Trophoblast cell (in vitro differentiated cells and primary cell): ENCODE measurements around the gene MYT1.

Experiments used
- DNase-seq, 2 donors: peaks; one replicate each; pipeline ENCODE4 v3.0.0-alpha.2; 2016
- H2AFZ ChIP-seq: 2 replicates; pipeline ENCODE4 v1.6.1; 2013; ENCODE audit warnings: low read length, moderate library complexity, mild to moderate bottlenecking; ENCODE audit not compliant: insufficient read depth, poor library complexity
- H2AK5ac ChIP-seq: 2 replicates; pipeline ENCODE4 v1.6.1; 2013; ENCODE audit warnings: mild to moderate bottlenecking, low read length
- H2BK120ac ChIP-seq: 2 replicates; pipeline ENCODE4 v1.6.1; 2013; ENCODE audit warnings: low read length, mild to moderate bottlenecking, moderate library complexity; ENCODE audit not compliant: insufficient read depth, poor library complexity
- H2BK12ac ChIP-seq: 2 replicates; pipeline ENCODE4 v1.6.1; 2013; ENCODE audit warnings: mild to moderate bottlenecking, low read length, moderate library complexity
- H2BK5ac ChIP-seq: 2 replicates; pipeline ENCODE4 v1.6.1; 2013; ENCODE audit warnings: low read length, low read depth, moderate library complexity, mild to moderate bottlenecking; ENCODE audit not compliant: poor library complexity
- H3K14ac ChIP-seq: 2 replicates; pipeline ENCODE4 v1.6.1; 2013; ENCODE audit warnings: mild to moderate bottlenecking, low read length
- H3K18ac ChIP-seq: 2 replicates; pipeline ENCODE4 v1.6.1; 2013; ENCODE audit warnings: mild to moderate bottlenecking, low read length
- H3K23ac ChIP-seq: 2 replicates; pipeline ENCODE4 v1.6.1; 2013; ENCODE audit warnings: low read length
- H3K27ac ChIP-seq: 2 replicates; pipeline ENCODE4 v1.5.1; 2013; ENCODE audit warnings: low read depth, mild to moderate bottlenecking, inconsistent platforms, low read length, moderate library complexity
- H3K27me3 ChIP-seq: 2 replicates; pipeline ENCODE4 v1.6.1; 2013; ENCODE audit warnings: inconsistent platforms, mild to moderate bottlenecking, low read length, moderate library complexity; ENCODE audit not compliant: insufficient read depth
- H3K36me3 ChIP-seq, 2 experiments: 1 replicate in 1 of 2; 2 replicates in 1 of 2; pipeline ENCODE4 v1.6.1; 2013; ENCODE audit warnings: low read length in 2 of 2, mild to moderate bottlenecking in 2 of 2, moderate library complexity in 1 of 2; ENCODE audit not compliant: insufficient read depth in 2 of 2, control insufficient read depth in 1 of 2
- H3K4ac ChIP-seq: 2 replicates; pipeline ENCODE4 v1.6.1; 2013; ENCODE audit warnings: low read depth, mild to moderate bottlenecking, low read length, moderate library complexity
- H3K4me1 ChIP-seq, 2 experiments: 1 replicate in 1 of 2; 2 replicates in 1 of 2; pipeline ENCODE4 v1.6.1; 2013; ENCODE audit warnings: low read length in 2 of 2, mild to moderate bottlenecking in 2 of 2, moderate library complexity in 1 of 2; ENCODE audit not compliant: insufficient read depth in 2 of 2, control insufficient read depth in 1 of 2
- H3K4me2 ChIP-seq: 2 replicates; pipeline ENCODE4 v1.6.1; 2013; ENCODE audit warnings: inconsistent platforms, mild to moderate bottlenecking, low read length, moderate library complexity
- H3K4me3 ChIP-seq: 2 replicates; pipeline ENCODE4 v1.5.1; 2013; ENCODE audit warnings: mild to moderate bottlenecking, low read depth, low read length, inconsistent platforms
- H3K79me1 ChIP-seq: one replicate; pipeline ENCODE4 v1.6.1; 2013; ENCODE audit warnings: low read length
- H3K79me2 ChIP-seq: 2 replicates; pipeline ENCODE4 v1.6.1; 2013; ENCODE audit warnings: low read length, mild to moderate bottlenecking; ENCODE audit not compliant: control insufficient read depth, insufficient read depth, poor library complexity
- H3K9ac ChIP-seq: 2 replicates; pipeline ENCODE4 v1.6.1; 2013; ENCODE audit warnings: mild to moderate bottlenecking, low read length
- H3K9me3 ChIP-seq: 2 replicates; pipeline ENCODE4 v1.6.1; 2013; ENCODE audit warnings: low read depth, mild to moderate bottlenecking, control low read depth, inconsistent platforms, low read length; ENCODE audit not compliant: insufficient read depth
- H4K12ac ChIP-seq: 2 replicates; pipeline ENCODE4 v1.6.1; 2013; ENCODE audit warnings: low read depth, mild to moderate bottlenecking, low read length, moderate library complexity
- H4K8ac ChIP-seq: 2 replicates; pipeline ENCODE4 v1.6.1; 2013; ENCODE audit warnings: low read depth, mild to moderate bottlenecking, low read length, moderate library complexity
- H4K91ac ChIP-seq: one replicate; pipeline ENCODE4 v1.6.1; 2013; ENCODE audit warnings: low read depth, mild to moderate bottlenecking, low read length, moderate library complexity
- WGBS: extraction: QIAGEN DNeasy Blood & Tissue Kit; methylation state at CpG from one replicate; pipeline ENCODE4 v1.1.7; 2013; ENCODE audit warnings: missing lambda C conversion rate; ENCODE audit not compliant: insufficient read length, insufficient coverage; ENCODE audit errors: extremely low coverage; 5-methylcytosine and 5-hydroxymethylcytosine counted together

MYT1 gene

DNA sequence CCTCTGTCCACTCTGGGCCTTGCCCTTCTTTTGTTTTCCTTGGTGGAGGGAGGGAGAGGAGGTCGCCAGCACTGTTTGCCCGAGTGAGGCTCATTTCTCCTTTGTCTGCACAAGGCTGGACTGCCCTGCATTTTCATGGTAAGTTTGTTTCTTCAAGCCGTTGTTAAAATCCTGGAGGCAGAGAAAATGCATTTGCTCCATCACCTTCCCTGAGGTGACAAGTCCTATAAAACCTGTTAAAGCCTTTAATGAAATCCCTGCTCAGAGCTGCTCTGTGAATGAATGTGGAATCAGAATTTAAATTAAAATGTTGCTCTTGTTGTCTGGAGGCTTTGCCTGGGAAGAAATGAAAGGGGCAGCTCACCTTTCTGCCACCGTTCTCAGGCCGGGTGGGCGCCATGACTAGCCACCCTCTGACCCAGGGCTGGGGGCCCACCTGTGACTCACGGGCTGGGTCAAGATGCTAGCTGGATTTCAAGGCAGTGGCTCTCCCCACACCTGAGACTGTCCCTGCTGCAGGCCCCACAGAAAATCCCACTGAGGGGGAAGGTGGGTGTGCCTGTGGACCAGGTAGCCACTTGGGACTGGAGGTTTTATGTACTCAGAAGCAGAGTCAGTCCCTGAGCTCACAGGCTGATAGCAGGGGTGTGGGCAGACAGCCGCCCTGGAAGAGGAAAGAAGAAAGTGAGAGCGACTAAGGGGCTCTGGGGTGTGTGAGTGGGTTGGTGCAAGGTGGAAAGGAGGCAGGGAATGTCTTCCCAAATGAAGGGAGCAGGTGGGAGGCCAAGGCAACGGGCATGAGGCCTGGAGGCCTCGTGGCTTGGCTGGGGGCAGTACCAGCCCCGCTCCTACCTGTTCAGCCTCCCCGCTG, 24.0 kb upstream of the MYT1 start:
- WGBS = no CpG with 5 or more reads among the region's 13 CpGs
- no peak overlapping the region for H2BK5ac ChIP-seq

DNA sequence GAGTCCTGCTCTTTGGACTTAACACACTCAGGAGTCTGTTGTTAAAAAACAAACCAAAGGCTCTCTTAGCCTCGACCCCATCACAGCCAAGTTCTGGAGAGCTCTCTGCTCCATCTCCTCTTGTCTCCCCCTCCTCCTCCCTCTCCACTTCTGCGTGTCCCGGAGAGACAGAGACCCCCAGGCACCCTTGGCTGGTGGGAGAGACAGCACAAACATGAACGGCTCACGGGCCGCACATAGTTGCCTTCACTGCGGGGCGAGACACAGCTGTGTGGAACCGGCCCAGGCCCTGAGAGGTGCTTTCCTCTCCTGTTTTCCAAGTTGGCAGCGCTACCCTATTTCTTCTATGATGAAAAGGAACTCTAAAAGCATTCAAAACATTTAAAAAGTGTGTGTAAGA, 23.3 kb upstream of the MYT1 start:
- H4K12ac ChIP-seq = no peak overlapping the region
- no peaks in the 10 kb centered on the region for H3K4me1 ChIP-seq
- H2BK120ac ChIP-seq = no peak overlapping the region
- no peak overlapping the region for H3K14ac ChIP-seq
- peaks cover 11% of the 10 kb centered on the region for H3K9me3 ChIP-seq
- no peak overlapping the region for H3K4me3 ChIP-seq
- H4K8ac ChIP-seq = no peak overlapping the region
- no peak overlapping the region for H3K27ac ChIP-seq
- H2AK5ac ChIP-seq = no peak overlapping the region
- no peak overlapping the region for H2AFZ ChIP-seq
- H3K9ac ChIP-seq = no peak overlapping the region
- WGBS = no CpG with 5 or more reads among the region's 10 CpGs
- no peak for DNase-seq
- no peak overlapping the region for H3K4ac ChIP-seq
- no peaks in the 10 kb centered on the region for H3K27me3 ChIP-seq
- H2BK5ac ChIP-seq = no peak overlapping the region
- no peak overlapping the region for H2BK12ac ChIP-seq
- H3K4me2 ChIP-seq = no peak overlapping the region
- H4K91ac ChIP-seq = no peak overlapping the region
- H3K79me2 ChIP-seq = no peaks in the 10 kb centered on the region
- H3K36me3 ChIP-seq = no peaks in the 10 kb centered on the region
- no peak overlapping the region for H3K23ac ChIP-seq
- no peaks in the 10 kb centered on the region for H3K79me1 ChIP-seq
- H3K18ac ChIP-seq = no peak overlapping the region

More for the DNA sequence above, 24.0 kb upstream of the MYT1 start:
- Histone ChIP-seq H2AK5ac (no peak overlapping the region), H3K79me2 (no peaks in the 10 kb centered on the region), H3K79me1 (no peaks in the 10 kb centered on the region), H3K36me3 (no peaks in the 10 kb centered on the region), H4K91ac (no peak overlapping the region), H3K18ac (no peak overlapping the region), H3K4ac (no peak overlapping the region), H4K12ac (no peak overlapping the region), H2BK120ac (no peak overlapping the region), H3K9ac (no peak overlapping the region), H3K14ac (no peak overlapping the region), H3K27me3 (no peaks in the 10 kb centered on the region), H3K27ac (no peak overlapping the region), H3K4me3 (no peak overlapping the region), H3K4me1 (no peaks in the 10 kb centered on the region), H3K4me2 (no peak overlapping the region), H3K9me3 (peaks cover 5% of the 10 kb centered on the region), H3K23ac (no peak overlapping the region), H4K8ac (no peak overlapping the region), H2AFZ (no peak overlapping the region), H2BK12ac (no peak overlapping the region)
- no peak for DNase-seq

DNA sequence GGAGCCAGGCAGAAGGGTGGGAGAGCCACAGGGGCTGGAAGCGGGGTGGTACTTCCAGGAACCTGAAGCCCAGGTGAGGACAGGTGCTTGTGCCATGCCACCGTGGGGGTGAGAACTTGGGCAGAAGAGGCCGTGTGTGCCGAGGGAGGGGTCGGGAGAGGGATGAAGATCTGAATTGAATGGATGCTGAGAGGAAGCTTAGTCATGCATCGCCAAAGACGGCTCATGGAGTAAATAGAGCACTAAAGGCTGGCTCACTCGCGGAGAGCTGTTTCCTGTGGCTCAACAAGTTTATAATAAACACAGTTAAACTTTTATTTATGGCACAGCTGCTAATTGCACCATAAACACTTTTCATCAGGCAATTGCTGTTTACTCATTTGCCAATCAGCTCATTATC, 21.7 kb upstream of the MYT1 start:
- H4K91ac ChIP-seq = no peak overlapping the region
- no peak overlapping the region for H3K14ac ChIP-seq
- no peaks in the 10 kb centered on the region for H3K79me2 ChIP-seq
- H3K27me3 ChIP-seq = no peaks in the 10 kb centered on the region
- no peak overlapping the region for H3K4me3 ChIP-seq
- no peak overlapping the region for H2BK5ac ChIP-seq
- no peak overlapping the region for H2BK12ac ChIP-seq
- H4K12ac ChIP-seq = no peak overlapping the region
- H2AK5ac ChIP-seq = no peak overlapping the region
- H3K36me3 ChIP-seq = no peaks in the 10 kb centered on the region
- H3K4ac ChIP-seq = no peak overlapping the region
- no peak overlapping the region for H3K23ac ChIP-seq
- no peak overlapping the region for H3K18ac ChIP-seq
- H3K79me1 ChIP-seq = no peaks in the 10 kb centered on the region
- no peak overlapping the region for H2AFZ ChIP-seq
- H3K9ac ChIP-seq = no peak overlapping the region
- H3K4me1 ChIP-seq = no peaks in the 10 kb centered on the region
- no CpG with 5 or more reads among the region's 9 CpGs for WGBS
- no peak overlapping the region for H4K8ac ChIP-seq
- H2BK120ac ChIP-seq = no peak overlapping the region
- no peak overlapping the region for H3K4me2 ChIP-seq
- H3K27ac ChIP-seq = no peak overlapping the region
- DNase-seq = no peak
- H3K9me3 ChIP-seq = peaks cover 12% of the 10 kb centered on the region

DNA sequence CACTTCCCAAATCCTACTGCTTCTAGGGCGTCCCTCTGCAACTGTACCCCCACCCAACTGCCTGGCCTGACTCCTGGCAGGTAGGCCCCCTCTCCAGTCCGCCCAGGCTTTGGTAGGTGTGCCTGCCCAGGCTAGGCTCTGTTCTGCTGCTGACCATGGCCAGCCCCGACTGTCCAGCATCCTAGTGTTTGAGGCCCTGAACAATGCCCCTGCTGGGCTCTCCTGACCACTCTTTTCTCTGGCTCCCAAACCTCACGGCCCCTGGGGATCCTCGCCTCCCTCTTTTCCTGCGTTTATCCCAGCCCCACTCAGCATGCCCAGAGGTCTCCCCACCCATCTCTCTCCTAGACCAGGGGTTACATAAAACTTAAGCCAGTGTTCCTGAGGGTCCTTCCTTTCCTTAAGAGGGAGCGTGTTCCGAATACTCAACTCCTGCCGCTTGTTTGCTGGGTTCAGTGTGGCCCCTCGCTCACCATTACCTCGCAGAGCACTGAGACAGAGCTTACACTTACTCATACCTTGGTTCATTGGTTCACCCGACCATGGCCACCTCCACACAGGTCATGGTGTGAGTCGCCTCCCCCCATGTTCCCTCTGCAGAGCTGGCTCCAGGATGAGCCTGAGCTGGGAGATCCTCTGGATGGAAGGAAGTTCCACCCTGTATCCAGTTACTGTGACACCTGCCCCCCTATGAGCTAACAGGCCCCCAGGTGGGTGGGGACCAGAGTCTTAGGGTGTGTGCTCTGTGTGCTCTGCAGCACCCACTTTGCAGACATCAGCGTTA, 21.0 kb upstream of the MYT1 start:
- no peaks in the 10 kb centered on the region for H3K79me2 ChIP-seq
- H2BK120ac ChIP-seq = no peak overlapping the region
- no peak overlapping the region for H2AFZ ChIP-seq
- no peak overlapping the region for H3K4ac ChIP-seq
- H3K4me1 ChIP-seq = no peaks in the 10 kb centered on the region
- WGBS = no CpG with 5 or more reads among the region's 14 CpGs
- no peak overlapping the region for H4K91ac ChIP-seq
- no peak overlapping the region for H3K4me3 ChIP-seq
- H3K9me3 ChIP-seq = peaks cover 12% of the 10 kb centered on the region
- H3K27me3 ChIP-seq = no peaks in the 10 kb centered on the region
- no peak overlapping the region for H2BK12ac ChIP-seq
- H2AK5ac ChIP-seq = no peak overlapping the region
- DNase-seq = no peak
- no peak overlapping the region for H3K9ac ChIP-seq
- H3K36me3 ChIP-seq = no peaks in the 10 kb centered on the region
- no peak overlapping the region for H3K14ac ChIP-seq
- no peak overlapping the region for H3K4me2 ChIP-seq
- no peak overlapping the region for H3K23ac ChIP-seq
- no peak overlapping the region for H4K8ac ChIP-seq
- no peak overlapping the region for H3K18ac ChIP-seq
- H4K12ac ChIP-seq = no peak overlapping the region
- no peak overlapping the region for H3K27ac ChIP-seq
- no peak overlapping the region for H2BK5ac ChIP-seq
- no peaks in the 10 kb centered on the region for H3K79me1 ChIP-seq
